ENCODE measurements around the gene CDH4.

The CDH4 gene

GRCh38 chr20:61369731-61370520, 117.9 kb downstream of the CDH4 start:
- H4K20me1 ChIP-seq (ENCODE audit: low read depth, low read length): no peaks in the 10 kb centered on the region
- TF ChIP-seq EZH2phosphoT487 (conservative IDR thresholded peaks at IDR 0.05; ENCODE audit: low read length): no peak
- TF ChIP-seq, protein P1, sequence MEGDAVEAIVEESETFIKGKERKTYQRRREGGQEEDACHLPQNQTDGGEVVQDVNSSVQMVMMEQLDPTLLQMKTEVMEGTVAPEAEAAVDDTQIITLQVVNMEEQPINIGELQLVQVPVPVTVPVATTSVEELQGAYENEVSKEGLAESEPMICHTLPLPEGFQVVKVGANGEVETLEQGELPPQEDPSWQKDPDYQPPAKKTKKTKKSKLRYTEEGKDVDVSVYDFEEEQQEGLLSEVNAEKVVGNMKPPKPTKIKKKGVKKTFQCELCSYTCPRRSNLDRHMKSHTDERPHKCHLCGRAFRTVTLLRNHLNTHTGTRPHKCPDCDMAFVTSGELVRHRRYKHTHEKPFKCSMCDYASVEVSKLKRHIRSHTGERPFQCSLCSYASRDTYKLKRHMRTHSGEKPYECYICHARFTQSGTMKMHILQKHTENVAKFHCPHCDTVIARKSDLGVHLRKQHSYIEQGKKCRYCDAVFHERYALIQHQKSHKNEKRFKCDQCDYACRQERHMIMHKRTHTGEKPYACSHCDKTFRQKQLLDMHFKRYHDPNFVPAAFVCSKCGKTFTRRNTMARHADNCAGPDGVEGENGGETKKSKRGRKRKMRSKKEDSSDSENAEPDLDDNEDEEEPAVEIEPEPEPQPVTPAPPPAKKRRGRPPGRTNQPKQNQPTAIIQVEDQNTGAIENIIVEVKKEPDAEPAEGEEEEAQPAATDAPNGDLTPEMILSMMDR (IDR thresholded peaks at IDR 0.05; ENCODE audit: insufficient read depth, low read length, poor library complexity, severe bottlenecking): no peak
- H3K27ac ChIP-seq (ENCODE audit: low read depth, low read length): no peak overlapping the region
- H3F3A ChIP-seq (ENCODE audit: insufficient read depth): no peaks in the 10 kb centered on the region
- no peaks in the 10 kb centered on the region for H3K9me3 ChIP-seq (ENCODE audit: insufficient read depth, low read length)
- no peaks in the 10 kb centered on the region for H3K27me3 ChIP-seq (ENCODE audit: low read length)
- H3K36me3 ChIP-seq (ENCODE audit: low read length): no peaks in the 10 kb centered on the region
- no peaks in the 10 kb centered on the region for H3K79me2 ChIP-seq (ENCODE audit: insufficient read depth, low read length)
- H2AFZ ChIP-seq (ENCODE audit: low read depth, low read length, severe bottlenecking): no peak overlapping the region
- no peaks in the 10 kb centered on the region for H3K9me2 ChIP-seq (replicated peaks; ENCODE audit: insufficient read depth, low read length)
- no peak overlapping the region for H3K4me2 ChIP-seq (ENCODE audit: low read depth, low read length, poor library complexity, severe bottlenecking)
- no peak overlapping the region for H3K4me3 ChIP-seq (ENCODE audit: insufficient read depth, low read length, poor library complexity, severe bottlenecking)
- no peak overlapping the region for H3K9ac ChIP-seq (ENCODE audit: low read length)

DNA sequence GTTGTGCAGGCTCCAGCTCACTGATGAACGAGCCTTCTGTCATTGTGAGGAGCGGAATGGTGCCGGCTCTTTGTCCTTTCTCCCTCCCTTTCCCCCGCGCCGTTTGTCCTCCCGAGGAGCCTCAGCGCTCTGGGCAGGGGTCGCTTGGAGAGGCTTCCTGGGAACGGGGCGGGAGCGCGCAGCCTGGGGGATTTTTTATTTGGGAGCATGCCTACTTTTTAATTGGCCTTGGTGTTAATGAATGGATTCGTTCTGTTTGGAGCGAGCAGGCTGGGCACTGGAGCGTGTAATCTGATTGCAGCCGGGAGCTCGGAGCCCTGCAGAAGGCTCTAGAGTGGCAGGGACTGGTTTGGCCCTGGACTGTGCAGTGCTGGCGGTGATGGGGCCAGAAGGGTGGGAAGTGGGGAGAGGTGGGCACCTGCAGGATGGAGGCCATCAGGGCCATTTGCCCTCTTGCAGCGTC, 118.8 kb downstream of the CDH4 start:
- H3K9ac ChIP-seq (ENCODE audit: low read length): no peak overlapping the region
- no peaks in the 10 kb centered on the region for H3K79me2 ChIP-seq (ENCODE audit: insufficient read depth, low read length)
- H4K20me1 ChIP-seq (ENCODE audit: low read depth, low read length): no peaks in the 10 kb centered on the region
- H3K27me3 ChIP-seq (ENCODE audit: low read length): no peaks in the 10 kb centered on the region
- H3K4me2 ChIP-seq (ENCODE audit: low read depth, low read length, poor library complexity, severe bottlenecking): no peak overlapping the region
- no peak overlapping the region for H3K4me3 ChIP-seq (ENCODE audit: insufficient read depth, low read length, poor library complexity, severe bottlenecking)
- no peaks in the 10 kb centered on the region for H3F3A ChIP-seq (ENCODE audit: insufficient read depth)
- TF ChIP-seq EZH2phosphoT487 (conservative IDR thresholded peaks at IDR 0.05; ENCODE audit: low read length): no peak
- TF ChIP-seq, protein P1 (IDR thresholded peaks at IDR 0.05; ENCODE audit: insufficient read depth, low read length, poor library complexity, severe bottlenecking): no peak
- H2AFZ ChIP-seq (ENCODE audit: low read depth, low read length, severe bottlenecking): no peak overlapping the region
- no peaks in the 10 kb centered on the region; the same call in 1 of the 2 replicates for H3K9me3 ChIP-seq (ENCODE audit: insufficient read depth, low read length)
- no peaks in the 10 kb centered on the region for H3K36me3 ChIP-seq (ENCODE audit: low read length)
- H3K9me2 ChIP-seq (replicated peaks; ENCODE audit: insufficient read depth, low read length): no peaks in the 10 kb centered on the region
- no peak overlapping the region for H3K27ac ChIP-seq (ENCODE audit: low read depth, low read length)

DNA sequence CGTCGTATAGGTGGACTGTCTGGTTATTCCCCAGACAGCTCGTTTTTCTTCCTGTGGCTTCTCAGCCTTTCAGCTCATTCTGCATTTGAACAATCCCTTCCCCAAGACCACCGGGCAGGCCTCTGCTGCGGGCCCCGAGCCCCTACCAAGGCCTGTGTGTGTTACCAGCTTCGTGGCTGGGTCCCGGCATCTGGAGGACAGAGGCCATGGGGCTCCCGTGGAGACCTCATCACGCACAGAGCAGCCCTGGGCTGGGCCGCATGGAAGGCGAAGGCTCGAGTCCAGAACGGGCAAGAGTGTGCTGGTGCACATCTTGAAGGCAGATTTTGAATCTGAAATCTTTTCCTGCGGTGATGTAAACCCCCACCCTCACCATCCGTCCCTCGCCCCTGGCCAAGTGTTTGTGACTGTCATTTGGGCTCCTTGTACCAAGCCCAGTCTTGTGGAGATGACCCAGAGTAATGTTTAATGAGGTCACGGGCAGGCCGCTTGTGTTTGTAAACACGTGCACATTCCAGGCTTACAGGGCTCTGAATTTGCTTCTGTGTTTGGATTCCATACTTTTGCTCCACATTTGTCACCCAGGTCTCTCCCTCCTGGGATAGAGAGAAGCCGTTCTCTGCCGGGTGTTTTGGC, 119.6 kb downstream of the CDH4 start:
- H4K20me1 ChIP-seq (ENCODE audit: low read depth, low read length): no peaks in the 10 kb centered on the region
- H3K36me3 ChIP-seq (ENCODE audit: low read length): no peaks in the 10 kb centered on the region
- H3K9me2 ChIP-seq (replicated peaks; ENCODE audit: insufficient read depth, low read length): no peaks in the 10 kb centered on the region
- H3F3A ChIP-seq (ENCODE audit: insufficient read depth): no peaks in the 10 kb centered on the region
- no peak overlapping the region for H3K9ac ChIP-seq (ENCODE audit: low read length)
- TF ChIP-seq, protein P1 (IDR thresholded peaks at IDR 0.05; ENCODE audit: insufficient read depth, low read length, poor library complexity, severe bottlenecking): no peak
- H3K9me3 ChIP-seq (ENCODE audit: insufficient read depth, low read length): no peaks in the 10 kb centered on the region; the same call in 1 of the 2 replicates
- H3K27me3 ChIP-seq (ENCODE audit: low read length): no peaks in the 10 kb centered on the region
- no peak overlapping the region for H2AFZ ChIP-seq (ENCODE audit: low read depth, low read length, severe bottlenecking)
- no peak overlapping the region for H3K27ac ChIP-seq (ENCODE audit: low read depth, low read length)
- no peaks in the 10 kb centered on the region for H3K79me2 ChIP-seq (ENCODE audit: insufficient read depth, low read length)
- H3K4me2 ChIP-seq (ENCODE audit: low read depth, low read length, poor library complexity, severe bottlenecking): no peak overlapping the region
- no peak overlapping the region for H3K4me3 ChIP-seq (ENCODE audit: insufficient read depth, low read length, poor library complexity, severe bottlenecking)
